ENCODE results near the gene AUTS2. TPM values are rescaled to one million over a fixed set of nuclear protein-coding genes. Genes with fewer than 3 reads are reported as not detected.

Gene AUTS2
- total RNA-seq, 1 donor from 2014 or later = 1.2 TPM

GRCh38 chr7:69949122-69949521, 350.8 kb downstream of the AUTS2 start:
- no peak for DNase-seq

GRCh38 chr7:69951458-69951857, 353.2 kb downstream of the AUTS2 start:
- no peak for DNase-seq

DNA sequence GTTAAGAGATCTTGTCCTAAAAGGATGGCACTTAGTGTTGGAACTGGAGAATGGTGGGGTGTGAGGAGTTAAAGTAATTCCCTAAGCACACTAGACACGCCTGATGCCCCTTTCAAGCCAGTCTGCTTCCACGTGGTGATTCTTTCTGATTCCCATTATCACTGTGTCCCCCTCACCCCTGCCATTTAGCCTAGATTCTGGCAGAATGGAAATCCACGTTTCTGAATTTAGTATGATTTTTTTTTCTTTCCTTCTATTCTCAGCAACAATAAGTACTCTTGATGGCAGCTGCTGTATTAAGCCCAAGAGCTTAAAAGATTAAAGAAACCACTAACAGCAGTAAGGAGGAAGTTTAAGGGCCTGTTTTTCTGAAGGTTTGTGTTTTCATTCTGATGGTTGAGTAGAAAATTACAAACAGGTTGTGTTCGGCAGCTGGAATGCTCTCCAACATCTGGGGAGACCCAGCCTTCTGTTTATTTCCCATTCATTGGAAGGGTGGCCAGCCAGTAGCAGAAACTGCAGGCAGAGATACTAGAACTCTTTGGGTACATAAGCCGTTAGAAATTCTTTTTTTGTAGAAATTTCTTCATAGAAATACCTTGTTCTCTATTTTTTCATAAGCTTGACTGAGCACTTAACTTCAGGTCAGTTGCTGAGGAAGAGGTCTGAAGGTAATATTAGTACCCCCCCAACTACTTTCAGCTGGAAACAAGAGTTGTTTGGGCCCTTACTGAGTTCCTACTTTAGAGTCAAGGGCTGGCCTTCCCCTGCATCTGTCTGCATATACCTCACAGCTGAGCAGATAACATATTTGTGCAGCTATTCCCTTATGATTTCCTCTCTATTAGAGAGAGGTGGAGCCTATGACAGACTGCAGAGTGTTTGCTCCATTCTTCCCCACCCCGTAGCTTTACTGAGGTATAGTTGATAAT, 355.1 kb downstream of the AUTS2 start:
- DNase-seq = no peak

DNA sequence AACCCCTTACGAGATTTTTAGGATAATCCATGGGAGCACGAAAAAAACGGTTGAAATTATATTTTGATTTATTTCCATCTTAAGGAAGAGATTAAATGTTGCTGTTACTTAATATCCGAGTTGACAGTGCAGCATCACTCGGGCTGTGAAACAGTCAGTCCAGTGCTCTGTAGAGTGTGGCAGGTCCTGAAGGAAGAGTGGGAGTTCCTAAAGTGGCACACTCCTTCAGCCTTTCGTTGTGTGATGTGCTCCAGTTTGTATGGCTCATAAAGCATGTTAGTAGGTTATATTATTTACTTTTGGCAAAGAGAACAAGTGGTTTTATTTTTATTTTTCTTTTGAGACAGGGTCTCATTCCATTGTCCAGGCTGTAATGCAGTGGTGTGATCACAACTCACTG, 358.3 kb downstream of the AUTS2 start:
- no peak for DNase-seq

DNA sequence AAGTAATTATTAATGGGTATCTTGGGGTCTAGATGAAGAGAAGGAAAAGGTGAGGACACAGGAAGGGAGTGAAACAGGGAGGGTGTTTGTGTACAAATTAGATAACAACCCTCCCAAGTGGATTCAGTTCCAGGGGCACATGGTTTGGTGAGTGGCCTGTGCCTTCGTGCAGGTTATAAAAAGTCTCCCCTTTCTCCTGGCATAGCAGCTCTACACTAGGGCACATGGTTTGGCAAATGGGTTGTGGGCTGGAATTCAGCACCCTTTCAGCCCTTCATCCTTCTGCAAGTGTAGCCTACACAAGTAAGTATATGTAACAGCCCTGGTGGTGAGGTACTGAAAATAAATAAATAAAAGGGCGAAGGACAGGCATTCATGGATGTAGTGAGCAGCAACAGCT, 359.4 kb downstream of the AUTS2 start:
- DNase-seq = no peak

- DNase-seq = no peak
Measured at GRCh38 chr7:69959789-69960499, 361.7 kb downstream of the AUTS2 start.

DNA sequence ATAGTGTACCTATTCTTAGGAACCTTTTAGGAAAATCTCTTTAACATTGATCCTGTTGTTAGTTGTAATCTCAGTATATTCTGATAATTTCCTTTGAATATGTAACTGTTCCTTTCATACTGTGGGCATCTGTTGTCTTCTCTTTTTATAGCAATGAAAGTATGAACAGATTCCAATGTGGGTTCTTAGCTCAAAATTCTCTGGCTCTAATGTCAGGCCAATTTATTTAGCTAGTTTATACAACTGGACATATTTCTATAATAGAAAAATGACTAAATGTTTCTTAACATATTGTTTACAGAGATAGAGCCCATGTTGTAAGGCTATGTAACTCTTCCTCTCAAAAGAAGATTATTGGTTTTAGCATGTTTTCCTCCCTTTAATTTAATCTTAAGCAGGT, 363.2 kb downstream of the AUTS2 start:
- DNase-seq = no peak

- no peak for DNase-seq
Measured at GRCh38 chr7:69962186-69963065, 364.2 kb downstream of the AUTS2 start.

- no peak for DNase-seq
Measured at GRCh38 chr7:69963393-69963792, 365.1 kb downstream of the AUTS2 start.

- no peak for DNase-seq
Measured at GRCh38 chr7:69966766-69967591, 368.7 kb downstream of the AUTS2 start.

- DNase-seq = no peak
Measured at GRCh38 chr7:69967689-69968450, 369.6 kb downstream of the AUTS2 start.

DNA sequence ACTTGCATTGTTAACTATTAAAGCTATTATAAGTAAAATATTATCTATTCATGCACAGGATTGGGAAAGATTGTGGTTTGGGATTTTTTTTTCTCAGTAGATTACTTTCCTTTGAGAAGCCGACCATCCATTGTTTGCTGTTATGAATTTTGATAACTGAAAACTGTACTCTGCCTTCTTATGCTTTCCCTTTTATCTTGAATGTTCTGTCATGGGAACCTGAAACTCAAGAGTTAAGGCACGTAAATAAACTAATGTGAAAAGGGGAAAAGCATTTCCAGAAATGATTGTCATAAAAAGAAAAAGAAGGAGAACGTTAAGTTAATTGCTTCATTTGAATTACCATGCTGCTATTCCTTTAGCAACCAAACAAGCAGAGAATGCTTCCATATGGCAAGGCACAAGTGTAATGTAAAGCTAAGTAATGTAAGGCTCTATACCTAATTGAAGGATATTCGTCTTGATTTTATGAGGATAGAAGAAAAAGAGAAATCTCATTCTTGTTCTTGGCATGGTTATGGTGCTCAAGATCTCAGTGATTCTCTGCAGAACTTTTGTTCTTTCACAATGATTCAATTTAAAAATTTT, 370.8 kb downstream of the AUTS2 start:
- no peak for DNase-seq

GRCh38 chr7:69981646-69982045, 383.4 kb downstream of the AUTS2 start:
- no peak for DNase-seq

- no peak for DNase-seq
Measured at GRCh38 chr7:69982197-69982596, 383.9 kb downstream of the AUTS2 start.

- no peak for DNase-seq
Measured at GRCh38 chr7:69989551-69989950, 391.3 kb downstream of the AUTS2 start.

DNA sequence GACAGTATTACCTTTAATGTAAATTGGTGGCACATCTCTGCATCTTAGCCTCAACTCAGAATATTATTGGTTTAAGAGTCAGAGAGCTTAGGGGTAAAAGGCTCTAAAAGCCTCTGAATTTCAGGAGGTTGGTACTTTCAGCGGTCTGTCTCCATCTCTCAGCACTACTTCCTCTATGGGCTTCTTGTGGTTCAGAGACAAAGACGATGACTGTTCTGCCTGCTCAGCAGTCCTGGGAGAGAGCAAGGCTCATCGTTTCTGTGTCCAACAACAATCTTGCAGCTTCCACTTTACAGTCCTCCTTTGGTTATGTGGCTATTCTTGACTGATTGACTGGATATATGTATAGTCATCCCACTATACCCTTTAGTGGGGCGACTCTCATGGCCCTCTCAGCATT, 394.7 kb downstream of the AUTS2 start:
- DNase-seq = no peak

GRCh38 chr7:69994218-69994617, 395.9 kb downstream of the AUTS2 start:
- no peak for DNase-seq

GRCh38 chr7:69994886-69995542, 396.7 kb downstream of the AUTS2 start:
- DNase-seq = no peak

GRCh38 chr7:69996121-69996520, 397.8 kb downstream of the AUTS2 start:
- no peak for DNase-seq

DNA sequence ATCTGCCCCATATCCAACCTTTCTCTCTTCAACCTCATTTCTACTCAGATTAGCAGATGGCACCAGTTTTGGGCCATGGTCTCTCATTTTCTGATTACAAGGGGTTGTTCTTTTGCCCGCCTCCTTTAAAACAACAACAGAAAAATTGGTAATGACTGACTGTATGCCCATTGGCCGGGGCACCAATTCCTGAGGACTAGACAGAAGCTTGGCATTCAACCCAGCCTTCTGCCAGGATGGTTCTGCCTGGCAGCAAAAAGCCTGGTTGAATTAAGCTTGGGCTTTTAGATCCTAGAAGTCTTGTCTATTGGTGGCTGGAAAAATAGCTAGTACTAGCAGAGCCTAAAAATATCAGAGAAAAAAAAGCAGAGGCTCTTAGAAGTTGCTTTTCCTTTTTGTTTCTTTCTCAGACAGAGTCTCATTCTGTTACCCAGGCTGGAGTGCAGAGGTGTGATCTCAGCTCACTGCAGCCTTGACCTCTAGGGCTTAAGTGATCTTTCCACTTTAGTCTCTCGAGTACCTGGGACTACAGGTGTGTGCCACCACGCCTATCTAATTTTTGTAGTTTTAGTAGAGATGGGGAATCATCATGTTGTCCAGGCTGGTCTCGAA, 402.6 kb downstream of the AUTS2 start:
- DNase-seq = no peak

All from dermis blood vessel endothelial cell (primary cell).